ENCODE measurements around the gene NOP56. TPM values are rescaled to one million over a fixed set of nuclear protein-coding genes. Genes with fewer than 3 reads are reported as not detected.
"Not testable (repeated sequence)": the region's sequence is repeated elsewhere in the genome, so short reads cannot be mapped to it uniquely, and the experiment has no call there.

Gene NOP56
- total RNA-seq, 1 donor from 2014 or later: 119 TPM

- ATAC-seq: no peak
These were observed 11.5 kb upstream of the NOP56 start for GRCh38 chr20:2640899-2641298.

- ATAC-seq: no peak
These were observed 8.7 kb upstream of the NOP56 start for GRCh38 chr20:2643708-2644107.

- peak; percentile 49 for ATAC-seq
These were observed 508 bp downstream of the NOP56 start for GRCh38 chr20:2652724-2653555.

GRCh38 chr20:2653556-2654383 is 1.3 kb downstream of the NOP56 start:
- ATAC-seq: no peak

- no peak for ATAC-seq
These were observed 2.0 kb downstream of the NOP56 start for GRCh38 chr20:2654384-2654822.

- ATAC-seq: no peak
These were observed 2.4 kb downstream of the NOP56 start for GRCh38 chr20:2654831-2655230.

GRCh38 chr20:2655331-2656116 is 3.1 kb downstream of the NOP56 start:
- no peak for ATAC-seq

- no peak for ATAC-seq
These were observed 4.2 kb downstream of the NOP56 start for GRCh38 chr20:2656471-2657117.

GRCh38 chr20:2657241-2657640 is 4.8 kb downstream of the NOP56 start:
- no peak for ATAC-seq

- ATAC-seq: no peak
These were observed 5.2 kb downstream of the NOP56 start for GRCh38 chr20:2657674-2658073.

GRCh38 chr20:2658414-2659354 is 6.3 kb downstream of the NOP56 start:
- ATAC-seq: no peak

GRCh38 chr20:2659547-2659946 is 7.1 kb downstream of the NOP56 start:
- no peak for ATAC-seq

- ATAC-seq: peak; percentile 9
These were observed 11.0 kb downstream of the NOP56 start for GRCh38 chr20:2663364-2663886.

GRCh38 chr20:2663887-2664719 is 11.7 kb downstream of the NOP56 start, which contains the start of gene IDH3B:
Gene IDH3B, minus strand, starts transcription at chr20:2664216. Its CDS starts 28 bp downstream, at chr20:2664188.
- ATAC-seq: peak; percentile 95

GRCh38 chr20:2671977-2672376 is 19.5 kb downstream of the NOP56 start:
- ATAC-seq: no peak

GRCh38 chr20:2672446-2672845 is 20.0 kb downstream of the NOP56 start:
- no peak for ATAC-seq

- no peak for ATAC-seq
These were observed 21.0 kb downstream of the NOP56 start for GRCh38 chr20:2673453-2673852.

- no peak for ATAC-seq
These were observed 27.6 kb downstream of the NOP56 start for GRCh38 chr20:2680046-2680445.

GRCh38 chr20:2682040-2682439 is 29.6 kb downstream of the NOP56 start:
- ATAC-seq: not testable (repeated sequence)

- ATAC-seq: not testable (repeated sequence)
These were observed 32.4 kb downstream of the NOP56 start for GRCh38 chr20:2684817-2685216.
